GM18519 (cell line): Measurements from ENCODE around the gene CLIC5.

Experiments
- ATAC-seq: cut with Tn5 transposase; IDR thresholded peaks from one replicate; pipeline ENCODE4 v1.9.1; 2021; ENCODE audit warnings: mild to moderate bottlenecking, moderate library complexity; ENCODE audit not compliant: unreplicated experiment, low FRiP score

Gene CLIC5

DNA sequence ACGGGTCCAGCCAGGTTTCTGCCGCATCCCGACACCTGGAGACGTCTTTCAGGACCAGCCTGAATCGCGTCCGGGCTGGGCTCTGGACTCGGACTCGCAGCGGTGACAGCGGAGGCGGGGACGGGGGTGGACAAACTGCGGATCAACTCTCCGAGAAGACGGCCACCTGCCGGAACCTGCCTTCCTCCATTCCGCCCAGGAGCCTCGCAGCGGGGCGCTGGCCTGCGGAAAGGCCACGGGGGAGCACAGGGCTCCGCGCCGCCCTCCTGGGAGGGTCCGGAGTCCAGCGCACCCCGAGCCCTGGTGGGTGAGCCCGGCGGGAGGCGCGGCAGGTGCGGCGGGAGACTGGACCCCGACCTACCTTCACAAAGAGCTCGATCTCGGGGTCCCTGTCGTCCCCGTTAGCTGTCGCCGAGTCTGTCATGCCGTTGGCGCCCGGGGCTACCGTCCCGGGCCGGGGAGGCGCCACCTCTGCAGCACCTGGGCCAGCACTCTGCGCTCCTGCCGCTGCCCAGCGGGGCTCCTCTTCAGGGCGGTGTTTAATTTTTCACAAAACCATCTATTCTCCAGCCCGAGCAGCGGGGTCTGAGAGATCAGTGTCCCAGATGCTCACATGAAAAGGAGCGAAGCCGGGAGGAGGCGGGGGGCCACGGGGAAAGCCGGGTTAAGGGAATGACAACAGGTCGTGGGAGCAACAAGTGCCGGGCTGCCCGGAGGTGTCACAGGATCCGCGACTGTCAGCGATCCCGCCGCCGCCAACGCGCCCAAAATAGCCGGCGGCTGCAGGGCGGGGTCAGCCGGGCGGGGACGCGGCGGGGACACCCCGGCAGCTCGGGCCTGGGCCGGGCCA lies at the start of gene CLIC5:
Gene CLIC5 (minus strand): TSS at position 742 of the 850 bp plus-strand sequence. CDS start 318 bp downstream, at position 424.
- ATAC-seq, result no peak

DNA sequence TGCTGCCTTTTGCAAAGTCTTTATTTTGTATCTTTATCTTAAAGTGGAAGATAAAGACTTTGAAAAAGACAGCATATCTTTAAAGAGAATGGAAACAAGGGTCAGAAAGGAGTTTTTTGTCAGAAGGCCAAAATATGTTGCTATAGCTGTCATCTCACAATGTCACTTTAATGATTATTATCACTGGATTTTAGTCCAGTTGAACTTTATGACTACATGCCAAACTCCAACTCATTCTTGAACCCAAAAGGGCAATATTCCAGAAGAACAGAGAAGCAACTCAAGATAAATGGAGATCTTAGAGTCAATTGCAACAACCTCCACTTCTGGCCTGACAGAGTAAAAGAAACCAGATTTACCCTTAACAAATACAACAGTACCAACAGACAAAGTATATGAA lies 47.3 kb upstream of the CLIC5 start:
- no peak for ATAC-seq

DNA sequence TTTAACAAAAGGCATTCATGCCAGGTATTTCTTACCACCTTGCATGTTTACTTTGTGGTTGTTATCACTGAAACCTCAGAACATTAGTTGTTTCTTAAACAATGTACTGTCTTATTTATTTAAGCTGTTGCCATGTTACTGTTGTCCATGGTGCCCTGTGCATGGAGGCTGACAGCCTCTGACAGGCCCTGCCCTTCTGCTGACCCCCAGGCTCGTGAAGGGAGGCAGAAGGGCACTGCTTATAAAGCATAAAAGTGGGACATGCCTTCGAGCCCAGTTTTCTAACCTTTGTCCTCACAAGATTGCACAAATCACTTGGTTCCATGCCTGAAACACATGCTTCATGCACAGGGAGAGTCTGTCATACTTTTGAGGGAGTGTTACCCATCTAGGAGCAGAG lies 46.7 kb upstream of the CLIC5 start:
- ATAC-seq, result no peak

DNA sequence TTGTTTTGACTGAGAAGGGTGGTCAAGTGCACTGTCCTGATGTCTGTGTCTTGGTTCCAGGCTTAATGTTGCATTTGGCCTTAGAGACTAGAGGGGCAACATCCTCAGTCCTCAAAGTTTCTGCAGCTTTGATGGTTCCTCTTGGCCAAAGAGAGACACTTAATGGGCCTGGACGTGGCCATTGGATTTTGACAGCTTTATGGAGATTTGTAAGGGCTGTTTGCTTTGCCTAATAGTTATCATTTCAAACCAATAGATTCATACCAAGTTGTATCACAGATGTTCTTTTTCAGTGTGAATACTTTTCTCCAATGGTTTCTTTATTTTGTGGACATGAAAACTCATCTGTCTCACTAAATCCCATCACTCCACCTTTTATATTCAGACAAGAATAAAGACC lies 45.8 kb upstream of the CLIC5 start:
- ATAC-seq, result no peak

DNA sequence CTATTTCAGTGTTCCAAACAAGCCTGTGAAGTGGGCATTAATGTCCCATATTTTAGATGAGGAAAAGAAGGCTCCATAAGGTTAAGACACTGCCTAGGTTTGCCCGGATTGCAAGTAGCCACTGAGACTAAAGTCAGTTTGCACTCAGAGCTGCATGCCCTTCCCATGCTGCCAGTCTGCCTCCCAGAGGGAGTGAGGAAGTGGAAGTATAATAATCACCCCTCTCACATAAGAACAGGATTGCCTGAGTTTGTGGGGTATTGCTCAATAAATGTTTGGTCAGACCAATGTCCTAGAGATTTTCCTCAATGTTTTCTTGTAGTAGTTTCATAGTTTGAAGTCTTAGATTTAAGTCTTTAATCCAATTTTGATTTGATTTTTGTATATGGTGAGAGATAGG lies 43.9 kb upstream of the CLIC5 start:
- ATAC-seq, result no peak

DNA sequence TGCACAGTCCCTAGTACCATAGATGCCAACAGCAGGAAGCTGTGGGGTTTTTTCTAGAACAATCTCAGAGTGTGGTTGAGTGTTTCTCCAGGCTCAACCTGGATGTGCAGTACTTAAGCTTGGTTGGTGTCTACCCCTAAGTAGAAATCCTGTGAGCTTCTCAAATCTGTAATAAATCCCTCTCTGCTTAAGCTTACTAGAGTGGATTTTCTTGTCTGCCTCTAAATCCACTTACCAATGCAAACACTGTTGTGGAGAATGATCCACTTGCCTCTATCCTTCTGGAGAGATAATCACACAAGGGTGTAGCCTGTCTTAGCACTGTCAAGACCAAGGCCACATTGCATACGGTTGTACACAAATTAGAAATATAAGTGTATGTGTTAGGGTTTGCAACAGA lies 43.3 kb upstream of the CLIC5 start:
- ATAC-seq, result no peak

DNA sequence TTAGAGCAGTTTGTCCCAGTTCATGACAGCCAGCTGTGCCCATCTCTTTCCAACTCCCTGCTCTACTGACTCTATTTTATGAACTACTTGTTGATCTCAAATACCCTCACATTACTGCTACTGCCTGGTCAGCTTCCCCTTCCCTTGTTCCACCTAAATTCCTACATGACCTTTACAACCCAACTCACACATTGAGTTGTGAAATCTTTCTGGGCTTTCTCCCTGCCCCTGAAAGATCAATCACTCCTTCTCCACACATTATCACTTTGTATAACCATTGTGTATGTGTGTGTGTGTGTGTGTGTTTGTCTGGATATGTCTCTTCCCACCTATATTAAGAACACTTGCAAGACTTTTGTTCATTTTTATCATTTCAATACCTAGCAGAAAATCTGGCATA lies 42.1 kb upstream of the CLIC5 start:
- no peak for ATAC-seq

DNA sequence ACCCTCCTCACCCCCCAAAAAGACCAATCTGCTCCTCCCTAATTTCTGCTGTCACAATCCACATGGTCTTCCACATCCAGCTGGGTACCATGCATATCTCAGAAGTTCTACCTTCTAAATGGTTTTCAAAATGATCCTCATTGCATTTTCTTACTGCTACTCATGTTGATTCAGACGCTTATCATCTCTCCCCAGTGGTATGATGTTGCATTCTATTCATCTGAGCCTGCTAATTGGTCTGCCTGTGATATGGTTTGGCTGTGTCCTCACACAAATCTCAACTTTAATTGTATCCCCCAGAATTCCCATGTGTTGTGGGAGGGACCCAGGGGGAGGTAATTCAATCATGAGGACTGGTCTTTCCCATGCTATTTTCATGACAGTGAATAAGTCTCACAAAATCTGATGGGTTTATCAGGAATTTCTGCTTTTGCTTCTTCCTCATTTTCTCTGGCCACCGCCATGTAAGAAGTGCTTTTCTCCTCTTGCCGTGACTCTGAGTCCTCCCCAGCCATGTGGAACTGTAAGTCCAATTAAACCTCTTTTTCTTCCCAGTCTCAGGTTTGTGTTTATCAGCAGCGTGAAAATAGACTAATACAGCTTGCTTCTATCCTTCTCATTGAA lies 41.4 kb upstream of the CLIC5 start:
- no peak for ATAC-seq

DNA sequence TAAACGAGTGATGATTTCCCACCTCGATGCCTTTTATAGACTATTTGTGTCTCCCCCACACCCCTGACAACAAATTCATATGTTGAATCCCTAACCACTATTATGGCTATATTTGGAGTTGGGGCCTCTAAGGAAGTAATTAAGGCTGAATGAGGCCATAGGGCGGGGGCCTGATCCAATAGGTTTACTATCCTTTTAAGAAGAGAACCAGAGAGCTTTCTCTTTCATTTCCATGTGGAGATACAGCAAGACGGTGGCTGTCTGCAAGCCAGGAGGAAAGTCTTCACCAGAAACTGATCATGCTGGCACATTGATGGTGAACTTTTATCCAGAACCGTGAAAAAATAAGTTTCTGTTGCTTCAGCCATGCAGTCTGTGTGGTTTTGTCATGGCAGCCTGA lies 38.9 kb upstream of the CLIC5 start:
- ATAC-seq, result no peak

DNA sequence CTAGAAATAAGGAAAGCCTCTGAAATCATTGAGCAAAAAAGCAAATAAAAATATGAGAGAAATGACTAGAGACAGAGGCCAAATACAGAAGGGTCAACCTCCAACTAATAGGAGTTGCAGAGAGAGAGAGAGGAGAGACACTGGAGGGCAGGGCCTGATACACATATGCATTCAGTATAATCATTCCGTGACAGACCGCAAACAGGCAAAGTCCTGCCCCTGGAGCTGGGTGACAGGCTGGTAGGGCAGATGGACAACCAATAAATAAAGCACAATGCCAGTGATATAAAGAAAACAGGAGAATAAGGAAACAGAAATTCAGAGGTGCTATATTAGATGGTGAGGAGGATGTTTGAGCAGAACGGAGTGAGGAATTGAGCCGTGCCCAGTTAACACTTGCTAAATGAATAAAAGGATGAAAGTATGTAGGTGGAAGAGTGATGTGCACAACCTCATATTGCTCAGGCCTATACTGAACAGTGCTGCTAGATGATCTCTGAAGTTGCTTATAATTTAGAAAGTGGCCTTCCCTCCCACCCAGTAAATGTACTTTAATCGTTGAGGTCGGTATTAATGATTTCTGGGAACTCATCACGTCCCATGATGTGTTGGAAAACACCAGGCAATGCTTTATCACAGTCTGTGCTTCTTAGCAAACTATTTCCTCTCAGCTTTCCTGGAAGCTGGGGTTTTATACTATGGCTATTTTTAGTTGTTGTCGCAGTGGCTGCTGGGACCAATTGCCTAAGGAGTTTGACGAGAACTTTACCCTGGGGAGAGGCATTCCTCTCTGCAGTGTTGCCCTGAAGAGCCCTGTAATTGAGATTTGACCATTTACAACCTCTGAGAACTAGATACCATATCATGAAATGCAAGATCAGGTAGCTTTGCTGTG lies 37.6 kb upstream of the CLIC5 start:
- ATAC-seq, result no peak

DNA sequence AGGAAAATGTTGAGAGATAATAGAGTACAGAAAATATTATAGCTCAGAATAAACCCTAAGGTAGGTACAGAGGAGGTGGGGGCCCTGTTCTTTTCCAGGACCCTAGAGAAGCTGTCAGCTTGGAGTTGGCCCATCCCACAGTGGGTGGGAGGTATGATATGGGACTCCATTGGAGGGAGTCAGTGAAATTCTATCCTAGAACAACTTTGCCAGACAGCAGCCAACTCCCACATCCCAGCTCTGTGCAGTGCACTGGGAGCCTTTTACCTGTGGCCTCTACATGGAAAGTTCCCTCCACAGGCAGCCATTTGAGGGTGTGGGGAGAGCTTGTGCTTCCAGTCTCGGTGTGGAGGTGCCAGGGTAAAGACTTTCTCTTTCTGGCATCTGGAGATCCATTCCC lies 36.8 kb upstream of the CLIC5 start:
- no peak for ATAC-seq

DNA sequence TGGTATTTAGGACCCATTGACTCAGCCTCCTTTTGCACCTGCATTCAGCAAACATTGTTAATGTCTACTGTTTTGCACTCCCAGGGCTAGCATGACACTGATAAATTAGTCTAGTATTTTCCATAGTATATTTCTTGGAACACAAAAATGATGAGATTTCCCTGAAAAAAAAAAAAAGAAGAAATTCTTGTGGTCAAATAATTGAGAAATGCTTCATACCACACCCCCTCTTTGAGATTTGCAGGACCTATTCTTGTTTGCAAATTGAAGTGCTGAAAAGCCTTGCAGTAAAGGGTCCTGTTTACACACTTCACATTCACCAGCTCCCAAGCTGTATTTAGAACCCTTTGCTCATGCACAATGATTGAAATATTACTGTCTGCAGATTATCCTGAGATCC lies 36.3 kb upstream of the CLIC5 start:
- ATAC-seq, result no peak

DNA sequence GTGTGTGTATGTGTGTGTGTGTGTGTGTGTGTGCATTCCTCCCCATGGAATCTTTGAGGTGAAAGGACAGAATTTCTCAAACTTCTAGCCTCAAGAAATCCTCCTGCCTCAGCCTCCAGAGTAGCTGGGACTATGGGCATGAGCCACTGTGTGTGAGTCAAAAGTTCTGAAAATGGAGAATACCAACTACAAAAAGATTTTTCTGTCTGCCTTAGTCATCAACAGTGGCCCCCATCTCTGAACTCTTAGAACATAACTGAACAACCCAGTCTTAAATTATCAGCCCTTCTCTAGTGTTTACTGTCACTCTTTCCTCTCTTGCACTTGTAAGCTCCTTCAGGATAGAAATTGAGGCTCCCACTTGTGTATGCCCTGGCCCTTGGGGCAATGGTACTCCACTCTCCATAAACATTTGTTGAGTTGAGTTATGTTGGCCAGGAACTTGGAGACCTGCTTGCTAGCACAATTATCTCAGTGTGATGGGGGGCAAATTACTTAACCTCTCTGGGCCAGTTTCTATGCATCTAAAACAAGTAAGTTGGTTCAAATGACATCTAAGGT lies 35.3 kb upstream of the CLIC5 start:
- no peak for ATAC-seq

DNA sequence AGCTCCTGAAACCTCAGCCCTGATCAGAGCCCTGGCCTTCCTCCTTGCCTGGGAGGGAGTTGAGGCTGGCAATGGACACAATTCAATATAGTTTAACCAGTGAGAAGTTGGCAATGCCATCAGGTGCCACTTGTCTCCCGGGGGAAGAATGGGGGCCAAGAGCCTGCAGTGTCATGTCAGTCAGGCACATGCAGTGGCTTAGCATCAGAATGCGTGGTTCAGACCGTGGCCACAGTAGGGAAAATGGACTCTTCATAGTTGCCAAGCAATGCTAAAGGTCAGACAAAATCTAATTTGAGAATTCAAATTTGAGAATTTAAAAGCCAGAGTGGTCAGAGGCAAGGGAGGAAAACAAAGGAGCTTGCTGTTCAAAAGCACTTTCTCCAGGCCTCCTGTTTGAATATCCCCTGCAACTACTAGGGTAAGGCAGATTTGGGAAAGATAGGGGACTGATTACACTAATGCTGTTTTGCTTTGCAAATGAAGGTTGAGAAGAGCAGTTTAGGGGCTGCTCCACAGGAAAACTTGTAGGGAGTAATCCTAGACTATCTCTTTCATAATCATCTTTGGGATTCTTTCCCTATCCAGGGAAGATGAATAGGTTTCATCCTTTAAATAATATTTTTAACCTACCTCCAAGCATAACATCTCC lies 33.1 kb upstream of the CLIC5 start:
- no peak for ATAC-seq

DNA sequence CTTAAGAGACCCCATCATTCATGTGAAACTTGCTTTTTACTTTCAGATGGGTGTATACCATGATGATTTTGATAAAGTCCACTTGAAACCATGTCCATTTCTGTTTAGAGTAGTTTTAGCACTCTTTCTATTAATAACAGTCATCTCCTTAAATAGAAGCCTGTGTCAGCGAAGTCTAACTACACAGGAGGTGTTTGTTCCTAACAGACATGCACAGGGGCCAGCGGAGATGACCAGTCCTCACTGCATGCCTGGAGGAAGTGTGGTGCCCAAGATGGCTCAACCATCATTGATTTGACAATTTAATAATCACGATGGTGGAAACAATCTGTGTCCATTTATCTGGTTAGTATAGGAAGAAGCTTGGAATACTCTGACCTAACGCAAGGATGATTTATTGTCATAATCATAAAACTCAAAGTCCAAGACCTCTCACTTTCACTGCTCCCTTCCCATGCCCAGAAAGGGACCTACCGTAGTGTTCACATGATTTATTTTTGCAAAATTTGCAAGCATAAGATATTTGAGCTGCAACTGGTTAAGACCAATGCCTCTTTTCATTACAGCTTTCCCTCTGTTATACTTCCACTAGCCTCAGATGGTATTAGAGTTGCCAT lies 31.0 kb upstream of the CLIC5 start:
- ATAC-seq, result no peak

DNA sequence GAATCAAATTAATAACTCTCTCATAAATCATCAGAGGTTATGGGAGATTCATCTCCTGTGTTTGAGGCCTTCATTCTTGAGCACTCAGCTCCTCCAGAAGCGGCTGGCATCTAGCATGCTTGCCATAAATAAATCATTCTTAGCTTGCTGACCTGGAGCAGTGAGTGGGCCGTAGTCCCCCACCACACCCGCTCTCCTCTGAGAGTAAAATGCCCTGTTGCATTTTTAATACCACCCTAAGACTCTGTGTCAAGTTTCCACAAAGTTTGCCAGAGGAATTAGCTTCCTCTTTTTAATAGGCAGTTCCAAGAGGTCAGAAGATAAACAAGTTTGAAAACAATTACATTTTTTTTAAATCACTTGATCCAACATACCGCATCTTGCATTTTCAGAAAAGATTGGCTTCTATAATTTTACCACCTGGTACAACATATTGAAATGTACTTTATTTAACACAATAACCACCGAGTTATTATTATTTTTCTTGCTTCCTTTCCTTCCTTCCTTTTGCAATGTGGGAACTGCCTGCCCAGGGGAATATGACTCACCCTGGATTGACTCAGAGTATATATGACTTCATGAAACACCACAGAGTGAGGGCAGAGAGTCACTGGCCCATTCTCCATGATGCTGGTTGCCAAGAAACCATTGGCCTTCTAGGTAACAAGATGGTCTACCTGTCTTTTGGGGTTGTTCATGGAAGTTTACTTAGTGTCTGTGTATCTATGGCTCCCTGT lies 29.4 kb upstream of the CLIC5 start:
- ATAC-seq, result no peak

DNA sequence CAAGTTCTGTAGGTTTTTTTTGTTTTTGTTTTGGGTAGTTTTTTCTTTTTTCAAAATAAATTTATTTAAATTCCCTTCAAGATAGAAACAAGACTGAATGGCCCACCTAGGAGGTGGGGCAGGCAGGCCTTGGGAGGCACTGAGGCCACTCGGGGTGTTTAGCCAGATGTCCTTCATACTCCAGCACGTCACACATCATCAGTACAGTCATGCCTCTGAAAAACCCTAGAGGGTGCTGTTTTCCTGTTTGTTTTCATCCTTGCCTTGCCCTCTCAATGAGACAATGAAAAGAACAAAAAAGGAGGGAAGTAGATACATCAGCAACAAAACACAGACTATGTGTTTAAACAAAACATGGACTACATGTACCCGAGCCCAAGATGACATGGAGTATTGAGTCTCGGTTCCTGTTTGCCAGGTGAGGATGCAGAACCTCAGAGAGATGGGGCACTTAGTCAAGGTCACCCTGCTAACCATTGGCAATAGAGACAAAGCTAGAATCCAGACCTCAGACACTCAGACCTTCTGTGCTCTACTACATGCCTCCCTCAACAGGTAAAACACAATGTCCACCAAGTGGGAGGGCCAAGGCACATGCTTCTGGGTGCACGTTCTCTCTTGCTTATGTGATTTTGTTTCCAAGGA lies 26.8 kb upstream of the CLIC5 start:
- ATAC-seq, result peak; percentile 76

DNA sequence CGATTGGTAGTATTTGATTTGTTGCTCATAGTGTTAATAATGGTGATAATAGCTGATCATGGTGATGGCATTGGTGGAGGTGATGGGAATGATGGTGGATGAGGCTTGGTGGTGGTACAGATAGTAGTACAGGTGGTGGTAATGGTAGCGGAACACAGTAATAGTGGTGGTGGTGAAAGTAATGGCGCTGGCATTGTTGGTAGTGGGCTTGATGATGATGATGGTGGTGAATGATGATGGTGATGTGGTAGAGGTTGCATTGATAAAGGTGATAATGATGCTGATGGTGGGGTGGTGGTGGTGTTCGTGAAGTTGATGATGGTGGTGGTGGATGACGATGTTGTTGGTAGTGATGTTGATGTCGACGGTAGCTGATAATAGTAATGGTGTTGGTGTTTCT lies 24.6 kb upstream of the CLIC5 start:
- no peak for ATAC-seq

DNA sequence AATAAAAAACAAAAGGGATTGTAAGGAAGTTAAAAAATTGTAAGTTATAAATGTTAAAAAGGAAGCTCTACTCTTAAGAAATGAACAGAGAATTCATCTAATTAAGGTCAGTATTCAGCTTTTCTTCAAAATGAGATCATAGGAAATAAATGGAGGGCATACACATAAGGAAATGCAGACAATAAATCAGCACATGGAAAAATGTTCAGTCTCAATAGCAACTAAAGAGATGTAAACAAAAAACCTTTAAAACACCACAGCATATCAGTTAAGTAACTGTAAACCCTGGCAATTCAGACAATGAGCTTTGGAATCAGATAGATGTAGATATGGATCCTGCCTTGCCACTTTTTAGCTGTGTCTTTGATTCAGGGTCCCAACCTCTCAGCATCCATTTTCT lies 24.0 kb upstream of the CLIC5 start:
- ATAC-seq, result no peak
